Activated CD4-positive, alpha-beta memory T cell treated with anti-CD3 and anti-CD28 coated beads, Interleukin-2, amount 10 ng/mL, durations not matched to agents 7 days and 5 days (primary cell): ENCODE measurements around the gene RGMA. TPM values are rescaled to one million over a fixed set of nuclear protein-coding genes. Genes with fewer than 3 reads are reported as not detected.

Experiments
- CTCF ChIA-PET: fragments of 350-600 bp; sonication (Branson Sonifier 250); formaldehyde crosslinking; loops from one replicate; lab custom pipeline; 2021; ENCODE audit warnings: antibody characterized with exemption, inconsistent platforms; lab: Charles Lee
- POLR2A ChIA-PET: fragments of 350-600 bp; sonication (Branson Sonifier 250); formaldehyde crosslinking; loops from one replicate; lab custom pipeline; 2021; ENCODE audit warnings: antibody characterized with exemption; lab: Charles Lee
- DNase-seq: peaks from one replicate; pipeline ENCODE4 v3.0.0-alpha.2; 2020
- H3K27ac Mint-ChIP-seq: one replicate; pipeline ENCODE4 v1.8.0; 2021; ENCODE audit warnings: mild to moderate bottlenecking, mixed read lengths
- H3K27me3 Mint-ChIP-seq: one replicate; pipeline ENCODE4 v1.8.0; 2021; ENCODE audit warnings: mixed read lengths
- H3K36me3 Mint-ChIP-seq: one replicate; pipeline ENCODE4 v1.8.0; 2021; ENCODE audit warnings: low read depth, mixed read lengths
- H3K4me1 Mint-ChIP-seq: one replicate; pipeline ENCODE4 v1.8.0; 2021; ENCODE audit warnings: mixed read lengths
- H3K4me3 Mint-ChIP-seq: one replicate; pipeline ENCODE4 v1.8.0; 2021; ENCODE audit warnings: mild to moderate bottlenecking, mixed read lengths
- H3K9me3 Mint-ChIP-seq: one replicate; pipeline ENCODE4 v1.8.0; 2021; ENCODE audit warnings: mixed read lengths
- total RNA-seq, 2 experiments: library from RNA; stranded (reverse); gene quantifications; one replicate each; pipeline ENCODE4 v1.2.3, GENCODE V29; 2021

Gene RGMA, protein sequence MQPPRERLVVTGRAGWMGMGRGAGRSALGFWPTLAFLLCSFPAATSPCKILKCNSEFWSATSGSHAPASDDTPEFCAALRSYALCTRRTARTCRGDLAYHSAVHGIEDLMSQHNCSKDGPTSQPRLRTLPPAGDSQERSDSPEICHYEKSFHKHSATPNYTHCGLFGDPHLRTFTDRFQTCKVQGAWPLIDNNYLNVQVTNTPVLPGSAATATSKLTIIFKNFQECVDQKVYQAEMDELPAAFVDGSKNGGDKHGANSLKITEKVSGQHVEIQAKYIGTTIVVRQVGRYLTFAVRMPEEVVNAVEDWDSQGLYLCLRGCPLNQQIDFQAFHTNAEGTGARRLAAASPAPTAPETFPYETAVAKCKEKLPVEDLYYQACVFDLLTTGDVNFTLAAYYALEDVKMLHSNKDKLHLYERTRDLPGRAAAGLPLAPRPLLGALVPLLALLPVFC
- total RNA-seq, result under 1 TPM; 0.18 to 0.23 TPM

DNA sequence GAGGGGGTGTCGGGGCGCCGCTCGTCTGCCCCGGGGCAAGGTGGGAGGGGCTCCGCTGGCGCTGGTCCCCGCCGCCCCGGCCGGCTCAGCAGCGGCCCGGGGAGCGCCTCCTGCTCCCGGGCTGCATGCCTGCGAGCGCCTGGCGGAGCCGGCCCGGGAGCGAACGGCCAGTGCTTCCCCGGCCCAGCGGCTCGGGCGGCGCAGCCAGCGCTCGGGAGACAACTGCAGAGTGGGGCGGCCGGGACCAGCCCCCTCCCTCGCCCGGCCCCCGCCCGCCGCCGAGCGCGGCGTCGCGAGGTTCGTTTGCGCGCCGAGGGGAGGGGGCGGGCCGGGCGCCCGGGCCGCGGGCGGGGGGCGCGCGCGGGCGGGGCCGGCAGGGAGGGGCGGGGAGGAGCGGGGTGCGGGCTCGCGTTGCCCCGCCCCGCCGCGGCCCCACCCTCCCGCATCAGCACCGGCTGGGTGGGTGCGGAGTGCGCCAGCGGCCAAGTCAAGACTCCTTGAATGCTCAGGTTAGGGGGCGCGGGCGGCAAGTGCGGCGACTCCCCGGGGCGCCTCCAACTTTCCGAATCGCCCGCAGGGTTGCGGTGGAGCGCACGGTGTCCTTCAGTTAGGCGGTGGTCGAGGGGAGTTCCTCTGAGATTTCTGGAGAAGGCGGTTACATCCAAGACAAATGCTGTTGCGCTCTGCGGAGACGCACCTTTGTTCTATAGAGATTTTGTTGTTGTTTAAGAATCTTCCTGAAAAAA, at the start of gene RGMA:
Gene RGMA, minus strand, starts transcription at position 231 of the 746 bp plus-strand sequence. CDS start 279 bp downstream, outside the sequence.
- peak within 1 kb of the TSS; percentile 60 for H3K4me3 Mint-ChIP-seq
- no peaks in the 10 kb centered on the region for H3K9me3 Mint-ChIP-seq
- DNase-seq, result no peak
- CTCF ChIA-PET, result interaction anchor here (0.6 to 2.2 kb wide), 14 partner anchors 11 to 1031 kb away, joined by 3 to 25 read pairs (median 8); no protein-coding TSS in a partner anchor
- no peaks in the 10 kb centered on the region for H3K36me3 Mint-ChIP-seq
- POLR2A ChIA-PET, result no interaction called here
- no peak within 1 kb of the TSS for H3K27ac Mint-ChIP-seq
- H3K27me3 Mint-ChIP-seq, result peaks cover 65% of the 10 kb centered on the region
- H3K4me1 Mint-ChIP-seq, result peaks cover 14% of the 10 kb centered on the region

DNA sequence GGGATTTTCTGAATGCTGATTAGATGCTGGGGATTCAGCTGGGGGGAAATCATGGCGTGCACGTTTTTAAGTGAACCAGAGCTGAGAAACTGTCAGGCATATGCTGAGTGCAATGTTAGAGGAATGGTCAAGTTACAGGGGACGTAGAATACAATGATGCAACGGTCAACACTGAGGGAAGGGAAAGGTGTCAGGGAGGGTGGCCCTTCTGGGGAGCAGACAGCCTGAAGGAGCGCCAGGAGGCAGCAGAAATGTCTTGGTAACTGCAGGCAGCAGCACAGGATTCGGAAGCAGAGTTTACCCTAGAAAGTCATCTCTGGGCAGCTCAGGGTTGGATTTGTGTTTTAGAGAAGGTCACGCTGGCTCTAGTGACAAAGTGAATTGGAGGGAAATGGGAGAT, 47.6 kb upstream of the RGMA start:
- no peak for DNase-seq
- H3K27ac Mint-ChIP-seq, result no peak overlapping the region
- H3K27me3 Mint-ChIP-seq, result peaks cover 2% of the 10 kb centered on the region
- POLR2A ChIA-PET, result no interaction called here
- CTCF ChIA-PET, result interaction anchor here (1.5 kb wide), 1 partner anchor 49 kb away, joined by 5 read pairs; no protein-coding TSS in a partner anchor
- no peaks in the 10 kb centered on the region for H3K9me3 Mint-ChIP-seq
- no peak overlapping the region for H3K4me3 Mint-ChIP-seq
- peaks cover 5% of the 10 kb centered on the region for H3K36me3 Mint-ChIP-seq
- peaks cover 15% of the 10 kb centered on the region for H3K4me1 Mint-ChIP-seq

DNA sequence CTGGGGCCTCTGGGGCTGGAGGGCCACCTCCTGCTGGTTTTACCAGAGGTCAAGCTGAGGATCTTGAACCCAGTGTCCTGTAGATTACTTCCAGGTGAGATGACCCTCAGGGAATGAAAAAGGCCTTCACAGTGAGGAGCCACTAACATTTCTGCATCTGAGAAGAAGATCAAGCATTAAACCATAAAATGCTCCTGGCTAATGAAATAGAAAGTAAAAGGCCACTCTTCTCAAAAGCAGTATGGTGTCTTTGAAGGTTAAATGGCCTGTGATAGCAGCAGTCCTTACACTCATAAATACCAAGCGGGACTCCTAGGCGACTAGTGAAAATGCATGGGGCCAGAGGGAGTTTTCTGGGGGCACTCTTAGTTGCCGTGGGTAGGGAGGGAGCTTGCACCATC, 47.0 kb upstream of the RGMA start:
- H3K27ac Mint-ChIP-seq, result no peak overlapping the region
- no peak overlapping the region for H3K4me3 Mint-ChIP-seq
- peaks cover 5% of the 10 kb centered on the region for H3K36me3 Mint-ChIP-seq
- no peaks in the 10 kb centered on the region for H3K9me3 Mint-ChIP-seq
- H3K4me1 Mint-ChIP-seq, result peaks cover 11% of the 10 kb centered on the region
- POLR2A ChIA-PET, result no interaction called here
- H3K27me3 Mint-ChIP-seq, result peaks cover 2% of the 10 kb centered on the region
- DNase-seq, result no peak
- CTCF ChIA-PET, result no interaction called here

DNA sequence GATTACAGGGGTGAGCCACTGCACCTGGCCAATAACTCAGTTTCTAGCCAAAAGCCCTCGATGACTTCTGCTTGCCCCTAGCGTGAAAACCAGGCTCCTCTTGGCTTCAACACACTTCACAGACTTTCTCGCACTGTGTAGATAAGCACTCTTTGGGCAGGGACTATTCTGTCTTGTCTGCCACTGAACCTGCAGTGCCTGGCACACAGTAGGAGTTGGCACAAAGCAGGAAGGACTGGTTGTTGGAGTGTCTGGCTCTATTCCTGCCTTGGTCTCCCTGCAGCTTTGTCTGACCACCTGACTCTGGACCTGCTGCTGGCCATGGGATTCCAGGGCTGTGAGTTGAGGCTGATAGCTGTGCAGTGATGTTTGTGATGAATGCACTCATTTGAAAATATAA, 46.4 kb upstream of the RGMA start:
- H3K4me3 Mint-ChIP-seq, result no peak overlapping the region
- H3K27ac Mint-ChIP-seq, result no peak overlapping the region
- H3K9me3 Mint-ChIP-seq, result no peaks in the 10 kb centered on the region
- peaks cover 6% of the 10 kb centered on the region for H3K4me1 Mint-ChIP-seq
- H3K27me3 Mint-ChIP-seq, result peaks cover 2% of the 10 kb centered on the region
- POLR2A ChIA-PET, result no interaction called here
- peaks cover 5% of the 10 kb centered on the region for H3K36me3 Mint-ChIP-seq
- CTCF ChIA-PET, result no interaction called here
- DNase-seq, result no peak

DNA sequence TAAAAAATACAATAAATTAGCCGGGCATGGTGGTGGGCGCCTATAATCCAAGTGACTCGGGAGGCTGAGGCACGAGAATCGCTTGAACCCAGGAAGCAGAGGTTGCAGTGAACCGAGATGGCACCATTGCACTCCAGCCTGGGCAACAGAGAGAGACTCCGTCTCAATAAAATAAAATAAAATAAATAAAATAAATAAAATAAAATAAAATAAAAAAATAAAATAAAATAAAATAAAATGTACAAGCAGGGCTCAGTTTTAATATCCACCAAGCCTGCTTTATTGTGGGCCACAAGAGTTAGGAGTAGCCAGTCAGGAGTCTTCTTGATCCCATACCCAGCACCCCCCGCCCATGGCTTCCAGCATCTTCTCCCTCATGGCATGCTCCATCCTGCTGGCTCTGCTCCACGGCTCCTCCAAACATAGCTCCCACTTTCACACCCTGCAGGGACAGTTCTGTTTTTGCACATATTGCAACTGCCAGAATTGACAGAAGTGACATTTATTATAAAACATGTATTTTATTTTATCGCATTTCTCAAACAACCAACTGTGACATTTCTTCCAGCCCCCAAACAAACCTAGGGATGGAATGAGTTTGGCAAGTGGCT, 42.6 kb upstream of the RGMA start:
- ChIA-PET CTCF (no interaction called here), POLR2A (no interaction called here)
- no peak for DNase-seq

DNA sequence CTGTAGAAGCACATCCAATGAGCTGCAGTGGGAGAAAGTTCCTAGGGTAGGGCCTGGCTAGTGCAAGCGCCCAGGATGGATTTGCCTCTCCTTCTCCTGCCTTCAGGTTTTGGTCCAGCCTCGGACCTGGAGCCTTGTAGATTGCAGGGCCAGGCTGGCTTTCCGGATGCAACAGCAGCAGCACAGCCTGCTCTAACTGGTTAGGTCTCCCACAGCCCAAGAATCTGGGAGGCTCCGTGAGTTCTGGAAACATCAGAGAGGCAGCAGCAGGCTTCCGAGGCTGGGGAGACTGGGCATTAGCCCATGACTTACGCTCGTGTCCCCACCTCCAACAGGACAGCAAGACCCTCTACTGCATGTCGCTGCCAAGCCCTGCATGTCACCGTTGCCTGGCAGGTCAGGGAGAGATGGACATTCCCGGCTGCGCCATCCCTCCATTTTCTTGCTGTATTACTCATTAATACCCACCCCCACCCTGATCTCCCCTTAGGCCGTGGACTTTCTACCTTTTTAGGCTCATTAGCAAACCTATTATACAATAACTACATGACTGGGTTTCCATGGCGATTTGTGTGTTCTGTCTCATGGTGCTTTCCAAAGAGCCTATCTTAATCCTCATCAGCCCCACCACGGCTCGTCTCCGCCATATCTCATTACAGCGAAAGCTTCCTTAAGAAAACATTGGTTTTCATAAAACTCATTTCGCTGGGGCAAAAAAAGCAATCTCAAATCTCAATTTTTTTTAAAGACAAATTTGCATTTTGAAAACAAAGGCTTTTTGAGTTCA, 40.9 kb upstream of the RGMA start:
- no peaks in the 10 kb centered on the region for H3K9me3 Mint-ChIP-seq
- no peak overlapping the region for H3K4me3 Mint-ChIP-seq
- CTCF ChIA-PET, result no interaction called here
- POLR2A ChIA-PET, result no interaction called here
- DNase-seq, result no peak
- no peak overlapping the region for H3K27ac Mint-ChIP-seq
- H3K4me1 Mint-ChIP-seq, result no peaks in the 10 kb centered on the region
- H3K36me3 Mint-ChIP-seq, result no peaks in the 10 kb centered on the region
- H3K27me3 Mint-ChIP-seq, result peaks cover 2% of the 10 kb centered on the region

More for the DNA sequence above, 42.6 kb upstream of the RGMA start:
- Mint-ChIP-seq H3K36me3 (no peaks in the 10 kb centered on the region), H3K4me1 (no peaks in the 10 kb centered on the region), H3K4me3 (no peak overlapping the region), H3K27me3 (peaks cover 2% of the 10 kb centered on the region), H3K27ac (no peak overlapping the region), H3K9me3 (no peaks in the 10 kb centered on the region)

DNA sequence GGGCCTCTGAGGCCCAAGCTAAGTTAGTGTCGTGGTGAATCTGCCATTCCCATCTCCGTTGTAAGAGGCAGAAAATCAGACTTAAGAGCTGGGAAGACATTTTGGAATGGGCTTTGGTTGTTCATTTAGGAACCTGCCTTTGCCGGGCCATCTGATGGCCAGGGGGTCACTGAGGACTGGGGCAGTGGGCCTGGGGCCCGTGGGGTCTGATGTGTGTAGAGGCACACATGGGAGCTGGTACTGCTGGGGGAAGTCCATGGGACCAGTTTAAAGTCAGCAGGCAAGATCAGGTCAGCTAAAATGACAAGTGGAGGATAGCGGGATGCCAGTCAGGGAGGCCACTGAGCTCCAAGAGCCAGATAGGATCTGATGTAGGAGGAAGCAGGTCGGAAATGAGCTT, 38.3 kb upstream of the RGMA start:
- no peak for DNase-seq
- Mint-ChIP-seq H3K36me3 (no peaks in the 10 kb centered on the region), H3K9me3 (no peaks in the 10 kb centered on the region), H3K27me3 (no peaks in the 10 kb centered on the region), H3K4me1 (no peaks in the 10 kb centered on the region), H3K4me3 (no peak overlapping the region), H3K27ac (no peak overlapping the region)
- POLR2A ChIA-PET, result no interaction called here
- CTCF ChIA-PET, result no interaction called here

DNA sequence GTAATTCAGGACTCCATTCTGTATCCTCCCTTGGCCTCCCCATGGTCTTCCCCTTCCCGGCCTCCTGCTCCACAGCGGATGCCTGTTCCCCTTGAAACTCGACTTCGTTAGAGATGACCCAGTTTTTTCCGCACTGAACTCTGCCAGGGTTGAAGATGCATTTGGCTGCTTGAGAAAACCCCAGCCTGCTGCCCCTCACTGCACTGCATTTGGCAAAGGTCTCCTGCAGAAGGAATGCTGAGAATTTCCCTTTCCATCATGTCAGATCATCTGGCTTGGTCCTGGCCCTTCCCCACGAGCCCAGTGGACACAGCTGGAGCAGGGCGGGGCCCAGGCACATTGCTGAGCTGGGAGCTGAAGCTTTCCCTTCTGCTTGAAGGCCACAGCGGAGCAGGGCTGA, 37.6 kb upstream of the RGMA start:
- no peak overlapping the region for H3K4me3 Mint-ChIP-seq
- H3K27me3 Mint-ChIP-seq, result no peaks in the 10 kb centered on the region
- H3K36me3 Mint-ChIP-seq, result no peaks in the 10 kb centered on the region
- ChIA-PET POLR2A (no interaction called here), CTCF (no interaction called here)
- H3K4me1 Mint-ChIP-seq, result no peaks in the 10 kb centered on the region
- H3K9me3 Mint-ChIP-seq, result no peaks in the 10 kb centered on the region
- H3K27ac Mint-ChIP-seq, result no peak overlapping the region
- DNase-seq, result no peak

DNA sequence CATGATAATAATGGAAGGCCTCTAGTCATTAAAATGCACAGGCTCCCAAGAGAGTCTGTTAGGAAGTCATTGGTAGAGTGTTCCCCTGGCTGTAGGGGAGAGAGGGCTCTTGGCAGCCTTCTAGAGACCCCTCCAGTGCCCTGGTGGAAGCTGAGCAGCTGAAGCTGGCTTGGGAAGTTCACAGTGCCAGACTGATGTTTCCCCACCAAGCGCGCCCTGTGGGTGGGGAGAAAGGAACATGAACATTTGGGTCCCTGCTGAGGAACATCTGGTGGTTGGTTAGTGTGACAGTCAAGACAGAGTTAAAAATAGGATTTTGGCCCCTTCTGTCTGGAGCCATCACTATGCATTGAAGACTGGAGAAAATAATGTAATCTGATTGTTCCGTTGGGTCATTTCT, 37.1 kb upstream of the RGMA start:
- Mint-ChIP-seq H3K9me3 (no peaks in the 10 kb centered on the region), H3K27me3 (no peaks in the 10 kb centered on the region), H3K4me1 (no peaks in the 10 kb centered on the region), H3K4me3 (no peak overlapping the region), H3K36me3 (no peaks in the 10 kb centered on the region), H3K27ac (no peak overlapping the region)
- ChIA-PET CTCF (no interaction called here), POLR2A (no interaction called here)
- DNase-seq, result no peak

DNA sequence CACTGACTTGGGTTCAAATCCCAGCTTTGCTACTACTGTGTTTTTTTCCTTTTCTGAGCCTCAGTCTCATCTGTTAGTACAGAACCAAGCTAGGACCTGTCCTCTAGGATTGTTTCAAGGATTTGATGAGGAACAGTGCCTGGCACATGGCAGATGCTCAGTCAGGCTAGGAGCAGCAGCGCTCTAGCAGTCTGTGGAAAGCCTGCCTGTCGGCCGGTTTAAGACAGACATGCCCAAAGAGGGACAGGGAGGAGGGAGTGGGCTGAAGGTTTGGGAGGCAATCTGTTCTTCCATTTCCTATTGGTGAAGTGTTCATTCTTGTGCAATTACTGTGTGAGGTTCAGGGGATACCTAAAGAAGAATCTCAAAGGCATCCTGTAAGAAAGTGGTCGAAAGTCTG, 35.1 kb upstream of the RGMA start:
- ChIA-PET CTCF (no interaction called here), POLR2A (no interaction called here)
- Mint-ChIP-seq H3K27ac (no peak overlapping the region), H3K9me3 (no peaks in the 10 kb centered on the region), H3K36me3 (peaks cover 3% of the 10 kb centered on the region), H3K4me1 (peaks cover 3% of the 10 kb centered on the region), H3K27me3 (peaks cover 2% of the 10 kb centered on the region), H3K4me3 (no peak overlapping the region)
- no peak for DNase-seq

DNA sequence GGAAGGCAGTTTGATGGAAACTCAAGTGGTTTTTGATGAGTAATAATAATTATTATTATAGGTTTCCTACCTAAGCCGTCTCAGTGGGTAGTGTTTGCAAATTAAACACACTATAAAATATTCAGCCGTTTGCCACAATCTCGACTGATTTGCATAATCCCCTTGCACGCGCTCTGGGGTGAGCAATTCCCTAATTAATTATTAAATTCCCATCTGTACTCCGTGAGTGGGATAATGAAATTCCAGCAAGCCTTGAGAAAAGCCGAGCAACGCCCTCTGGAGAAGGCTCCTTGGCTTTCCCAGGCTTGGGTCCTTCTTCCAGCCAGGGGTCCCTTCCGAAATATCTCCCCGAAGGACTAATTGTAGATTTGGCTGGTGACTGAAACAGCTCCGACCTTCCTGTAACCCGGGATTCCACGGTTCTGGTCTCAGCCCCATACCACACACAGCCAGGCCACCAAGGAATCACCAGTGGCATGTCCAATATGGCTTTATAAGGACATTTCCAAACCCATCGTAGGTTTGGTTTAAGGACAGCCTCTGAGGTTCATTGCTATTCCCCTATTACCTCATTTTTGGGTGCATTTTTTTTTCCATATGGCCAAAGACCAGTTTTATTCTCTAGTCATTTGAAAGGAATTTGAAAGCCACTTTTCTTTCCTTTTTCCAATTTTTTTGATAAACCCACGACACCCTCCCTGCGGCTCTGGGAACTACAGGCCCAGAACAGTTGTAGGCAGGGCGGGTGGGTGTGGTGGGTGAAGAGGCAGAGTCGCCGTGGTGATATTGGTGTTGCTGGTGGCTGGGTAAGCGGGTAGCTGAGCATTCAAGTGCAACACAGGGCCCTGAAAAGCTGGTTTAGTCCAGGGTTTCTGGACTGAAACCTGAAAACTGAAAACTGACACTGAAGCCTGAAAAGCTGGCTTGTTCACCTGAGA, 33.2 kb upstream of the RGMA start:
- Mint-ChIP-seq H3K27me3 (peaks cover 8% of the 10 kb centered on the region), H3K4me3 (no peak overlapping the region), H3K9me3 (no peaks in the 10 kb centered on the region), H3K4me1 (peaks cover 12% of the 10 kb centered on the region), H3K27ac (no peak overlapping the region), H3K36me3 (peaks cover 4% of the 10 kb centered on the region)
- no peak for DNase-seq
- ChIA-PET POLR2A (no interaction called here), CTCF (interaction anchor here (0.8 kb wide), 1 partner anchor 35 kb away, joined by 4 read pairs; no protein-coding TSS in a partner anchor)

DNA sequence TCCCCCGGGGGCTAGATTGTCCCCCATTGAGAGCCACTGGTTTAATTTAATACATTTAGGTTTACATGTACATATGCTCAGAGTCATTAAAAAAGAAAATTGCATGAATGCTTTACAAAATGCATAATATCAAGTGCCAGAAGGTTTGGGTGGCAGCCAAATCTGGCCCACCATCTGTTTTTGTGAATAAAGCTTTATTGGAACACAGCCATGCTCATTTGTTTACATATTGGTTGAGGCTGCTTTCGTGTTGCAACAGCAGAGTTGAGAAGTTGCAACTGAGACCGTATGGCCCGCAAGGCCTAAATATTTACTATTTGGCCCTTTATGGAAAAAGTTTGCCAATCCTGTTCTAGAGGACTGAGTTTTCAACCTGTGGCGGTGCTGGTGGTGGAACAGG, 32.1 kb upstream of the RGMA start:
- Mint-ChIP-seq H3K4me1 (peaks cover 12% of the 10 kb centered on the region), H3K27ac (no peak overlapping the region), H3K27me3 (peaks cover 14% of the 10 kb centered on the region), H3K36me3 (peaks cover 4% of the 10 kb centered on the region), H3K4me3 (no peak overlapping the region), H3K9me3 (no peaks in the 10 kb centered on the region)
- CTCF ChIA-PET, result interaction anchor here (0.8 kb wide), 1 partner anchor 33 kb away, joined by 4 read pairs; no protein-coding TSS in a partner anchor
- no peak for DNase-seq
- POLR2A ChIA-PET, result no interaction called here
